ENCODE data around the gene ELK3. TPM values are rescaled to one million over a fixed set of nuclear protein-coding genes. Genes with fewer than 3 reads are reported as not detected.
A peak's percentile ranks its signal among the peaks of the same experiment; 100 is the strongest.
"Not testable (repeated sequence)": the region's sequence is repeated elsewhere in the genome, so short reads cannot be mapped to it uniquely, and the experiment has no call there.

Gene ELK3
- total RNA-seq, 1 donor from 2014 or later: 45.7 TPM

GRCh38 chr12:96311191-96311590 is 117.0 kb downstream of the ELK3 start:
- TF ChIP-seq CTCF (conservative IDR thresholded peaks at IDR 0.05; ENCODE audit: low read depth, low read length): no peak
- DNase-seq (ENCODE audit: low read depth): no peak

GRCh38 chr12:96313606-96314005 is 119.4 kb downstream of the ELK3 start:
- DNase-seq (ENCODE audit: low read depth): no peak
- no peak for TF ChIP-seq CTCF (conservative IDR thresholded peaks at IDR 0.05; ENCODE audit: low read depth, low read length)
- H3K4me3 ChIP-seq (ENCODE audit: low read depth, low read length): no peak overlapping the region

More at GRCh38 chr12:96311191-96311590, 117.0 kb downstream of the ELK3 start:
- no peak overlapping the region for H3K4me3 ChIP-seq (ENCODE audit: low read depth, low read length)

GRCh38 chr12:96314723-96315122 is 120.5 kb downstream of the ELK3 start:
- H3K4me3 ChIP-seq (ENCODE audit: low read depth, low read length): no peak overlapping the region
- TF ChIP-seq CTCF (conservative IDR thresholded peaks at IDR 0.05; ENCODE audit: low read depth, low read length): no peak
- no peak for DNase-seq (ENCODE audit: low read depth)

GRCh38 chr12:96315741-96316481 is 121.7 kb downstream of the ELK3 start:
- DNase-seq (ENCODE audit: low read depth): not testable (repeated sequence)
- peak overlapping the region; percentile 37 for H3K4me3 ChIP-seq (ENCODE audit: low read depth, low read length)

GRCh38 chr12:96317801-96318200 is 123.6 kb downstream of the ELK3 start:
- DNase-seq (ENCODE audit: low read depth); H3K4me3 ChIP-seq (ENCODE audit: low read depth, low read length): not testable (repeated sequence)

Other genes with a start within 250 kb of the ELK3 start
- 0.23 TPM in 1 of 2 replicates, not detected in the other for gene HAL, start 198.0 kb upstream of the ELK3 start, total RNA-seq
- 77.2 and 79.6 TPM in 2 replicates for gene LTA4H, start 158.8 kb upstream of the ELK3 start, total RNA-seq
- 22.0 and 29.7 TPM in 2 replicates for gene CDK17, start 206.1 kb downstream of the ELK3 start, total RNA-seq

Data from epithelial cell of proximal tubule (primary cell).